OCI-LY7 (cell line): ENCODE results near the gene CRY1. TPM values are rescaled to one million over a fixed set of nuclear protein-coding genes. Genes with fewer than 3 reads are reported as not detected.
A peak's percentile ranks its signal among the peaks of the same experiment; 100 is the strongest.

ENCODE experiments used
- BruUV-seq: library from RNA; stranded (reverse); fragments of 400-500 nt; replicated peaks from 2 replicates; lab custom pipeline; 2021; lab: Mats Ljungman, UMichigan
- CTCF ChIA-PET: fragments of 300-600 bp; sonication (Branson Sonifier 250); formaldehyde crosslinking; loops from one replicate; lab custom pipeline; 2022; ENCODE audit warnings: antibody characterized with exemption; ENCODE audit not compliant: unreplicated experiment; lab: Charles Lee
- POLR2A ChIA-PET: fragments of 300-600 bp; sonication (Branson Sonifier 250); formaldehyde crosslinking; loops from one replicate; lab custom pipeline; 2022; ENCODE audit warnings: antibody characterized with exemption; lab: Charles Lee
- DNase-seq: peaks from one replicate; pipeline ENCODE4 v3.0.0-alpha.2; 2015; ENCODE audit warnings: low spot score
- H2AFZ ChIP-seq: fragments of 200-600 bp; sonication (generic), shearing (Covaris generic); 2 replicates; pipeline ENCODE4 v1.6.1; 2014; ENCODE audit warnings: mild to moderate bottlenecking, antibody characterized with exemption, low read length, moderate library complexity
- H3K27ac ChIP-seq: fragments of 200-600 bp; sonication (generic); 2 replicates; pipeline ENCODE4 v1.5.1; 2014; ENCODE audit warnings: mixed run types, low read depth, mild to moderate bottlenecking, moderate library complexity, low read length, inconsistent platforms; ENCODE audit not compliant: poor library complexity, severe bottlenecking
- H3K36me3 ChIP-seq: fragments of 200-600 bp; sonication (generic); 2 replicates; pipeline ENCODE4 v1.6.1; 2014; ENCODE audit warnings: mild to moderate bottlenecking, antibody characterized with exemption, low read length, moderate library complexity, mixed read lengths; ENCODE audit not compliant: insufficient read depth
- H3K4me1 ChIP-seq: fragments of 200-600 bp; sonication (generic); 2 replicates; pipeline ENCODE4 v1.5.1; 2014; ENCODE audit warnings: mild to moderate bottlenecking, low read length; ENCODE audit not compliant: insufficient read depth, poor library complexity, severe bottlenecking
- H3K4me2 ChIP-seq: fragments of 200-600 bp; sonication (generic); 2 replicates; pipeline ENCODE4 v1.6.1; 2014; ENCODE audit warnings: mild to moderate bottlenecking, low read length
- H3K4me3 ChIP-seq: fragments of 200-600 bp; sonication (generic); 2 replicates; pipeline ENCODE4 v1.5.1; 2014; ENCODE audit warnings: mild to moderate bottlenecking, low read depth, low read length; ENCODE audit not compliant: poor library complexity, severe bottlenecking
- H3K79me2 ChIP-seq: fragments of 200-600 bp; sonication (generic); 2 replicates; pipeline ENCODE4 v1.6.1; 2016; ENCODE audit warnings: low read depth, mild to moderate bottlenecking, low read length, moderate library complexity, mixed read lengths; ENCODE audit not compliant: insufficient read depth
- H3K9me2 ChIP-seq: fragments of 200-600 bp; sonication (generic); 2 replicates; pipeline ENCODE4 v1.6.1; 2016; ENCODE audit warnings: mild to moderate bottlenecking, low read length, mixed read lengths; ENCODE audit not compliant: insufficient read depth
- H3K9me3 ChIP-seq: fragments of 200-600 bp; sonication (generic); 2 replicates; pipeline ENCODE4 v1.6.1; 2014; ENCODE audit warnings: mild to moderate bottlenecking, mixed run types, low read length, mixed read lengths
- H4K20me1 ChIP-seq: fragments of 200-600 bp; sonication (generic); 2 replicates; pipeline ENCODE4 v1.6.1; 2014; ENCODE audit warnings: mild to moderate bottlenecking, antibody characterized with exemption, low read length, moderate library complexity, mixed read lengths; ENCODE audit not compliant: insufficient read depth
- CTCF ChIP-seq: fragments of 200-600 bp; sonication (generic); conservative IDR thresholded peaks from 2 replicates; pipeline ENCODE4 v1.5.1; 2014; ENCODE audit warnings: mild to moderate bottlenecking, antibody characterized with exemption, low read length, moderate library complexity, mixed read lengths
- EZH2phosphoT487 ChIP-seq: fragments of 200-600 bp; sonication (generic); IDR thresholded peaks from 2 replicates; pipeline ENCODE4 v1.6.1; 2018; ENCODE audit warnings: low read depth, borderline replicate concordance, mild to moderate bottlenecking, mixed run types, antibody characterized with exemption, low read length, moderate library complexity, mixed read lengths
- intact Hi-C: fragments of 100-400 bp; cut with micrococcal nuclease; formaldehyde crosslinking; loops from one replicate; pipeline ENCODE4 v1.10.0; 2022; ENCODE audit not compliant: unreplicated experiment
- total RNA-seq, 2 experiments: library from RNA; depleted of rRNA in 1 of 2; stranded (reverse); fragments of >200 nt in 1 of 2; shearing (Covaris generic) in 1 of 2; gene quantifications; 2 replicates each; pipeline ENCODE4 v1.2.3, GENCODE V29; 2014 to 2022

Gene CRY1
- total RNA-seq, 2 experiments from 2014 or later, result not detected

DNA sequence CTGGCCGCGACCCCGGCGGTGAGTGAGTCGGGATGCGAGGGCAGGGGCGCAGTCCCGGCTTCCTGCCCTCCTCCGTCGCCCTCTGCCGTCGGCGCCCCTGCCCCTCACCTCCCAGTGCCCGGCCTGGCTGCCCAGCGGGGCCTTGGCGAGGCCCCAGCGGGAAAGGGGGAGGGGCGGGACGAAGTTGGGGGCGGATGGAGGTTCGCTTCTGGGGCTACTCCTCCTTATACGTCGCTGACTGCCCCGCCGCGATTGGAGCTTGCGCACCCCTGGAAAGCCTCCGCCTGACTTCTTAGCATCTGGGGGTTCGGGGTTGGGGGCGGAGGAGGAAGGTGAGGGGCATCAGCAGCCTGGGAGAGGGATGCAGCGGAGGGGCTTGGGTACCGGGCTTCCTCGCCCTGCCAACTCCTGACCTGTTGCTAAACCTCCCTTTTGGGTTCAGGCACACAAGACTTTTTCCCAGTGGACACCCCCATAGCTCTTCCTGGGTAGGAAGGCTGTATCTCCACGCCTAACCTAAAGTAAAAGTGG is 137.2 kb downstream of the CRY1 start:
- ChIA-PET CTCF (interaction anchor here (0.6 kb wide), 2 partner anchors 60 to 1608 kb away, joined by 3 read pairs; no protein-coding TSS in a partner anchor), POLR2A (interaction anchor here (0.6 to 2.8 kb wide), 8 partner anchors 13 to 598 kb away, joined by 3 to 8 read pairs (median 3); partner anchors contain the start of gene MTERF2)
- intact Hi-C loops, result loop anchor here (2.0 to 10.0 kb wide), 5 partner anchors 19 to 1679 kb away; partner anchors contain the start of genes CKAP4, SELPLG and TCP11L2
- Histone ChIP-seq H3K79me2 (peaks cover 48% of the 10 kb centered on the region), H4K20me1 (no peaks in the 10 kb centered on the region), H3K36me3 (peaks cover 21% of the 10 kb centered on the region), H3K9me2 (no peaks in the 10 kb centered on the region), H2AFZ (peak overlapping the region; percentile 86), H3K9me3 (no peaks in the 10 kb centered on the region), H3K4me3 (peak overlapping the region; percentile 80), H3K4me1 (peaks cover 26% of the 10 kb centered on the region), H3K4me2 (peak overlapping the region; percentile 84), H3K27ac (peak overlapping the region; percentile 82)
- BruUV-seq, result no TSS peak
- DNase-seq, result peak; percentile 55
- TF ChIP-seq CTCF (peak; percentile 33; the same call in 1 of the 2 replicates), EZH2phosphoT487 (no peak)

DNA sequence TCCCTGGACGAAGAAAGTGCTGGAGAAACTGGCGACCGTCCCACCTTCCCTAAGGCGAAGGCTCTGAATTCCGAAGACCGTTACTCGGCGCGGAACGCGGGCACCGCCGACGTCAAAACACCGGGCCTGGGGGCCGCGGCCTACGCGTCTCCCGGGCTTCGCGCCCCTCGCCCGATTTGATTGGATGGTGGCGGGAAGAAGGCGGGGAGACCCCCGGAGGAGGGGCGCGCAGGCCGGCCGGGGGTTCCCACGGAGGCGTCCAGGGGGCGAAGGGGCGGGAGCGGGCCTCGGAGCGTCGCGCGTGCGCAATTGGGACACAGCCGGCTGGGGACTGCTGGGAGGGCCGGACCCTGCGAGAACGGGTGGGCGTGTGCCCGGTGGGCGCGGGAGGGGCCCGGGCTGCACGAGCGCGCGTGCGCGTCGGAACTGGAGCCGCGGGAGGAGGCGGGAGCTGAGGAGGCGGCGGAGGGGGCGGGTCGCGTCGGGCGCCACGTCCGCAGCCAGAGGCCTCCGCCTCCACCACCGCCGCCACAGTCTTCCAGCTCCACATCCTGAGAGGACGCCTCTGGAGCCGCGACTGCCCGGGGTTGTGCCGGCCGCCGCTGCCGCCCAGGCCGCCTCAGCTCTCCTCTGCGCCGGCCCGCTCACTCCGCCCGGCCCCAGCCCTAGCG is 137.8 kb downstream of the CRY1 start, which contains the start of gene TMEM263:
TSS of gene TMEM263 (plus strand) at position 531 of the 671 bp plus-strand sequence. CDS start 11,210 bp downstream, outside the sequence.
- no TSS peak for BruUV-seq
- peaks cover 42% of the 10 kb centered on the region for H3K79me2 ChIP-seq

More for the DNA sequence above, 137.8 kb downstream of the CRY1 start, which contains the start of gene TMEM263:
- Histone ChIP-seq H4K20me1 (no peaks in the 10 kb centered on the region), H3K4me1 (peaks cover 26% of the 10 kb centered on the region), H2AFZ (peak within 1 kb of the TSS; percentile 86), H3K36me3 (peaks cover 15% of the 10 kb centered on the region), H3K27ac (peak within 1 kb of the TSS; percentile 82), H3K4me3 (peak within 1 kb of the TSS; percentile 80), H3K9me3 (no peaks in the 10 kb centered on the region), H3K9me2 (no peaks in the 10 kb centered on the region), H3K4me2 (peak within 1 kb of the TSS; percentile 84)
- peak; percentile 95 for DNase-seq
- CTCF ChIA-PET, result interaction anchor here (0.6 kb wide), 3 partner anchors 195 to 1609 kb away, joined by 3 to 9 read pairs (median 5); partner anchors contain the start of gene POLR3B
- intact Hi-C loops, result loop anchor here (1.0 to 10.0 kb wide), 7 partner anchors 19 to 1679 kb away; partner anchors contain the start of genes CKAP4, MTERF2, POLR3B and SELPLG
- no peak for TF ChIP-seq CTCF
- POLR2A ChIA-PET, result interaction anchor here (0.6 to 2.8 kb wide), 7 partner anchors 31 to 1695 kb away, joined by 3 to 8 read pairs (median 3); partner anchors contain the start of gene MTERF2
